Measurements from ENCODE around the gene GLOD5. TPM values are rescaled to one million over a fixed set of nuclear protein-coding genes. Genes with fewer than 3 reads are reported as not detected.

Gene GLOD5
- total RNA-seq, 4 donors from 2014 or later, result not detected

DNA sequence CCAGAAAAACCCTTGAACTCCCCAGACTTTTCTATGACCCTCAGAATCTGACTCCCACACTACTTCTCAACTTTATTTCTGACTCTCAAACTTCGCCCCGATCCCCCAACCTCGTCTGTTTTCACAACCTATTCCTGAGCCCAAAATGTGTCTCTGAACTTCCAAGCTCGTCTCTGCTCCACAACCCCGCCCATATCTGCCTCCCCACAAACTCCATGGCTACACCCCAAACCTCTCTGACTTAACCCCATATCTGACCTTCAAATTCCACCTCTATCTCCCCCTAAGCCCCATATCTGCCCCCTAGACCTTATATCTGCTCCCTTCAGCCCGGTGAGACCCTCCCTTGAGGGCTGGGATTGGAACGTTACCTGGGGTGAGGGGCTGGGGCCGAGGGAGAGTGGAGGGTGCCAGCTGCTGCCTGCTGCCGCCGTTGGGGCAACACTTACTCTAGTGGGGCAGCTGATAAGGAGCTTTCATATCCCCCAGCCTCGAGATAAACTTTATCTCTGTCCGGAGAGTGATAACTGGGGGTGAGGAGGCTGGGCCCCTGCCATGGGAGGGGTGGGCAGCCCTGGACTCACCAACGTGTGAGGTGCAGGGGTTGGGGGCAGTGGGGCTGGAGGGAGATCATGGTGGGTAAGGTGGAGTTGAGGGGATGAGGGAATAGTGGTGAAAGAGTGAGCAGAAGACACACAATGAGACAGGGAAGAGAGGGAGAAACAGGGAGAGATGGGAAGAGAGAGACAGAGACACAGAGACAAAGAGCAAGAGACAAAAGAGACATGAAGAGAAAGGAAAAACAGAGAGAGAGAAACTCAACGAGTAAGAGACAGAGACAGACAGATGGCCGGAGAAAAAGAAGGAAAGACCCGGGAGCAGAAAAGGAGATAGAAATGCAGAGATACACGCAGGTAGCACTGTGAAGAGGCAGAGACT is 26.2 kb downstream of the GLOD5 start:
- Histone ChIP-seq H3K27me3 (peaks cover 0 to 16% (median 0%) of the 10 kb centered on the region in 4 donors), H3K4me1 (no peaks in the 10 kb centered on the region), H3K36me3 (no peaks in the 10 kb centered on the region), H3K9me3 (no peaks in the 10 kb centered on the region), H3K4me3 (no peak overlapping the region), H3K27ac (replicated peaks in 1 of 4) (no peak overlapping the region)
- intact Hi-C loops (cut with DNase I), result no loop called here
- WGBS, result 63% methylated on average over 17 of the region's 17 CpGs
- TF ChIP-seq POLR2AphosphoS5 (IDR thresholded peaks at IDR 0.05) (no peak), CTCF (IDR thresholded peaks at IDR 0.05) (no peak), POLR2A (IDR thresholded peaks at IDR 0.05; ENCODE audit: low read depth) (no peak), EP300 (IDR thresholded peaks at IDR 0.05) (no peak)
- no peak for DNase-seq (ENCODE audit: extremely low spot score)

- 68% methylated on average over 7 of the region's 7 CpGs for WGBS
- intact Hi-C loops (cut with DNase I), result loop anchor here (10.0 kb wide), 1 partner anchor 145 kb away; no protein-coding TSS in a partner anchor
- no peak overlapping the region for H3K27ac ChIP-seq (replicated peaks in 1 of 4)
- no peak for DNase-seq (ENCODE audit: extremely low spot score)
- H3K4me1 ChIP-seq, result no peaks in the 10 kb centered on the region
- H3K36me3 ChIP-seq, result no peaks in the 10 kb centered on the region
- no peak overlapping the region for H3K4me3 ChIP-seq
- no peaks in the 10 kb centered on the region for H3K9me3 ChIP-seq
- TF ChIP-seq POLR2A (IDR thresholded peaks at IDR 0.05; ENCODE audit: low read depth) (no peak), POLR2AphosphoS5 (IDR thresholded peaks at IDR 0.05) (no peak), CTCF (IDR thresholded peaks at IDR 0.05) (no peak), EP300 (IDR thresholded peaks at IDR 0.05) (no peak)
- peaks cover 0 to 16% (median 0%) of the 10 kb centered on the region in 4 donors for H3K27me3 ChIP-seq
Measured at GRCh38 chrX:48789366-48790220, 28.0 kb downstream of the GLOD5 start.

DNA sequence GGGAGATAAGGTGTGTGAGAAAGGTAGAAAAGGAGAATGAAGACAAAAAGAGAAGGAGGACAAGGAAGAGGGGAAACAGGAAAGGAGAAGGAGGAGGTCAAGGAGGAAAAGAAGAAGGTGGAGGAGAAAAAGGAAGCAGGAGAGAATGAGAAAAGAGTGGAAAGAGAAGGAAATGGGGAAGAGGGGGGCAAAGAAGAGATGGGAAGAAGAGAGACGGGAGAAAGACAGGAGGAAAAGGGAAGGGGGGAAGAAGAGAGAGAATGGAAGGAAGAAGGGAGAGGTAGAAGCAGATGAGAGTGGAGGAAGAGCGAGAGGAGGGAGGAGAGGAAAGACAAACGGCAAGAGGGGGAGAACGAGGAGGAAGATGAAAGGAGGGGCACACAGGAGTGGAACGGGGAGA is 28.9 kb downstream of the GLOD5 start:
- WGBS, result 60% methylated on average over 5 of the region's 5 CpGs
- DNase-seq (ENCODE audit: extremely low spot score), result no peak
- Histone ChIP-seq H3K36me3 (no peaks in the 10 kb centered on the region), H3K4me3 (no peak overlapping the region), H3K27ac (replicated peaks in 1 of 4) (no peak overlapping the region), H3K4me1 (no peaks in the 10 kb centered on the region), H3K9me3 (no peaks in the 10 kb centered on the region), H3K27me3 (peaks cover 0 to 16% (median 2%) of the 10 kb centered on the region in 4 donors)
- TF ChIP-seq POLR2AphosphoS5 (IDR thresholded peaks at IDR 0.05), result no peak
- TF ChIP-seq POLR2A (IDR thresholded peaks at IDR 0.05; ENCODE audit: low read depth), result no peak
- TF ChIP-seq CTCF (IDR thresholded peaks at IDR 0.05), result no peak
- TF ChIP-seq EP300 (IDR thresholded peaks at IDR 0.05), result no peak
- intact Hi-C loops (cut with DNase I), result loop anchor here (10.0 kb wide), 1 partner anchor 146 kb away; no protein-coding TSS in a partner anchor

- Histone ChIP-seq H3K4me1 (no peaks in the 10 kb centered on the region), H3K9me3 (no peaks in the 10 kb centered on the region), H3K4me3 (no peak overlapping the region), H3K36me3 (no peaks in the 10 kb centered on the region), H3K27ac (replicated peaks in 1 of 4) (no peak overlapping the region), H3K27me3 (peaks cover 0 to 13% (median 4%) of the 10 kb centered on the region in 4 donors)
- no peak for DNase-seq (ENCODE audit: extremely low spot score)
- intact Hi-C loops (cut with DNase I), result loop anchor here (10.0 kb wide), 1 partner anchor 146 kb away; no protein-coding TSS in a partner anchor
- TF ChIP-seq CTCF (IDR thresholded peaks at IDR 0.05) (no peak), EP300 (IDR thresholded peaks at IDR 0.05) (no peak), POLR2AphosphoS5 (IDR thresholded peaks at IDR 0.05) (no peak), POLR2A (IDR thresholded peaks at IDR 0.05; ENCODE audit: low read depth) (no peak)
- WGBS, result 73% methylated on average over 7 of the region's 11 CpGs
Measured at GRCh38 chrX:48791063-48791820, 29.7 kb downstream of the GLOD5 start.
